GM12872 (cell line): ENCODE data around the gene GABRB1.

Experiments
- CTCF ChIP-seq: IDR thresholded peaks from 3 replicates; pipeline ENCODE4 v1.5.1; 2011; ENCODE audit warnings: low read depth, mild to moderate bottlenecking, low read length, moderate library complexity; ENCODE audit not compliant: insufficient read depth

The GABRB1 gene

GRCh38 chr4:47218631-47219030 is 187.3 kb downstream of the GABRB1 start:
- TF ChIP-seq CTCF = no peak

GRCh38 chr4:47219586-47219985 is 188.2 kb downstream of the GABRB1 start:
- TF ChIP-seq CTCF = no peak

- TF ChIP-seq CTCF = no peak
These were observed 190.4 kb downstream of the GABRB1 start for GRCh38 chr4:47221721-47222120.

GRCh38 chr4:47222276-47222675 is 190.9 kb downstream of the GABRB1 start:
- TF ChIP-seq CTCF = no peak

- TF ChIP-seq CTCF = no peak
These were observed 193.0 kb downstream of the GABRB1 start for GRCh38 chr4:47224361-47224760.

- TF ChIP-seq CTCF = no peak
These were observed 204.4 kb downstream of the GABRB1 start for GRCh38 chr4:47235721-47236120.

- no peak for TF ChIP-seq CTCF
These were observed 207.3 kb downstream of the GABRB1 start for GRCh38 chr4:47238667-47239066.

GRCh38 chr4:47239649-47240048 is 208.3 kb downstream of the GABRB1 start:
- no peak for TF ChIP-seq CTCF
